HG03432 (cell line): Measurements from ENCODE around the gene OR13G1.
"Not testable (repeated sequence)": the region's sequence is repeated elsewhere in the genome, so short reads cannot be mapped to it uniquely, and the experiment has no call there.

Experiments used
- ATAC-seq: cut with Tn5 transposase; IDR thresholded peaks from one replicate; pipeline ENCODE4 v1.9.1; 2021; ENCODE audit warnings: mild to moderate bottlenecking, moderate library complexity; ENCODE audit not compliant: unreplicated experiment

The OR13G1 gene, protein sequence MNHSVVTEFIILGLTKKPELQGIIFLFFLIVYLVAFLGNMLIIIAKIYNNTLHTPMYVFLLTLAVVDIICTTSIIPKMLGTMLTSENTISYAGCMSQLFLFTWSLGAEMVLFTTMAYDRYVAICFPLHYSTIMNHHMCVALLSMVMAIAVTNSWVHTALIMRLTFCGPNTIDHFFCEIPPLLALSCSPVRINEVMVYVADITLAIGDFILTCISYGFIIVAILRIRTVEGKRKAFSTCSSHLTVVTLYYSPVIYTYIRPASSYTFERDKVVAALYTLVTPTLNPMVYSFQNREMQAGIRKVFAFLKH

DNA sequence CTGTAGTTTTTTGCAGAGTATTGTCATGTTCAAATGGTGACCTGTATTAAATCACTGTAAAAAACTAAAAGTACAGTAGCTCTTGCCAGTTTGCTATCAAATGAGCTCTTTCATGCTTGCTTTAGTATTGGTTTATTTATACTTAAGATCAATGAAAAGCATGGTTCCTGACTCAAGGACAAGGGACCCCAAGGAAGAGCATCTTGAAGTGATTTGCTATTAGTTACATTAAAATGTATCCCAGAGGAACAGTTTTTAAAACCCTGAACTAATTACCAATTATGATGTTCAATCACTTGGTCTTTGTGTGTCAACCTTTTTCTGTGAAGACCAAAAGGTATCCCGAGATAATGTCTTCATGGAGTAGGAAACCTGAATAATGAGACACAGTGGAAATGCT, at the start of gene OR13G1:
OR13G1 (minus strand) TSS at position 101 of the 400 bp plus-strand sequence. CDS start 6,698 bp downstream, outside the sequence.
- ATAC-seq: no peak

DNA sequence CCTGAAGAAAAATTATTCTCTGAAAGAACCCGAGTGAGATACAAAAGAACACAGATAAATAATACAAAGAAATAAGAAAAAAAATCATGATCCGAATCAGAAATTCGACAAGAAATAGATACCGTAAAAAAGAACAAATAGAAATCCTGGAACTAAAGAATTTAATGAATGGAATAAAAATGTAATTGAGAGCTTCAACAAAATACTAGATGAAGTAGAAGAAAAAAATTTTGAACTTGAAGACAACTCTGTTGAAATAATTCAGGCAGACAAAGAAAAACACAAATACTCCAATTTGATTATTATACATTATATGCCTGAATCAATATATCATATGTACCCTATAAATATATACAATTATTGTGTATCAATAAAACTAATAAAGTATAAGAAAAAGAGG, 41.7 kb upstream of the OR13G1 start:
- no peak for ATAC-seq

DNA sequence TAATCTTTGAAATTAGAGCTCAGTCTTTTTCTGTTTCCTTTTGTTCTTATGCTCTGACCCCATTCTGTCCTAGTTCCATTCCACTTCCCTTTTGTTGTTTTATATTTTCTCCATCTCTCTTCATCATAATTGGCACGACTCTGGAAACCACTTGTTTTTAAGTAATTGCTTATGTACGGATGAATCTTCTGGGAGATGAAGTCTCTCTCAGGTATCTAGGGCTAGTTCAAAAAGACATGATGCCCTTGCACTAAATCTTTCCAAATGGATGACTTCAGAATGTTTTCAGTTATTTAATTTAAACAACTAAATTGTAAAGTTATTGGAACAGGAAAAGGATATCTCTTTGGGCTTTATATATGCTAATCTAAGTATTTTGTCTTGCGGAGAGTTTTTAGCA, 37.0 kb upstream of the OR13G1 start, which contains the start of gene OR6F1:
OR6F1 (minus strand) TSS at position 101 of the 400 bp plus-strand sequence. CDS start 3,891 bp downstream, outside the sequence.
- no peak for ATAC-seq

DNA sequence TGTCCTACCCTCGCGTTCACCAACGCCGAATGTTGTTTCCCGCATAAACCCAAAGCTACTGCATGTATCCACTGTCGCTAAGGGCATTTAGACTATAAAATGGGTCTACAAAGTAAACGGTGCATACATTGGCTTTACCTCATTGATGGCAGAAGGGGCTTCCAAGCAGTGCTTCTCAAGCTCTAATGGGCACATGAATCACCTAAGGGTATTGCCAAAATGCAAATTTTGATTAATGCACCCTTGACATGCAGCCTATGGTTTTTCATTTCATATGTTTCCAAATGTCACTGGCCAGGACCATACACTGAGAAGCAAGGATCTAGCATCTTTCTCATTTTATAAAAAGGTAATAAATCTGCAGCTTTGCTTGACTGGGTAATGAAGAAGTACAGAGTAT, 34.2 kb upstream of the OR13G1 start:
- ATAC-seq: no peak

DNA sequence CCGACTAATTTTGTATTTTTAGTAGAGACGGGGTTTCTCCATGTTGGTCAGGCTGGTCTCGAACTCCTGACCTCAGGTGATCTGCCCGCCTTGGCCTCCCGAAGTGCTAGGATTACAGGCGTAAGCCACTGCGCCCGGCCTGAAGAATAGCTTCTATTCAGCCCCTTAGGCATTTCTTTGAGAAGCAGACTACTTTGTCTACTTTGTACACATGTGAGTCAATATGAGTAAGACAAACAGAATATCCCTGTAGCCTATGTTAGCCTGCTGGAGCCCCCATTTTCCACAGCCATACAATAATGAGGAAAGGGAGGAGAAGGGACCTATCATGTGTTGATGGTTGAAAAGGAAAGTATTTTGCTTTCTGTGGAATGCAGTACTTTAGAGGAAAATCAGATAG, 31.1 kb upstream of the OR13G1 start:
- ATAC-seq: not testable (repeated sequence)

DNA sequence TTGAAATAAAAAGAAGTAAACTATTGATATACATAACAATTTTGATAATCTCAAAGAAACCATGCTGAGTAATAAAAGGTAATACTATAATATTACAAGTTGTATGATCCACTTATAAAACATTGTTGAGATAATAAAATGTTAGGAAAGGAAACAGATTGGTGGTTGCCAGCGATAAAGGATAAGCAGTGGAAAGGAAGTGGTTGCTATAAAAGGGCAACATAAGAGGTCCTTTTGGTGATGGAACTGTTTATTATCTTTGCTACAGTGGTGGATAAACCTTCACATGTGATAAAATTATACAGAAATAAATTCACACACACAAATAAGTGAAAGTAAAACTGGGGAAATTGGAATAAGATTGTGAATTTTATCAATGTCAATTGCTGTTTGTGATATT, 21.8 kb upstream of the OR13G1 start:
- ATAC-seq: no peak

DNA sequence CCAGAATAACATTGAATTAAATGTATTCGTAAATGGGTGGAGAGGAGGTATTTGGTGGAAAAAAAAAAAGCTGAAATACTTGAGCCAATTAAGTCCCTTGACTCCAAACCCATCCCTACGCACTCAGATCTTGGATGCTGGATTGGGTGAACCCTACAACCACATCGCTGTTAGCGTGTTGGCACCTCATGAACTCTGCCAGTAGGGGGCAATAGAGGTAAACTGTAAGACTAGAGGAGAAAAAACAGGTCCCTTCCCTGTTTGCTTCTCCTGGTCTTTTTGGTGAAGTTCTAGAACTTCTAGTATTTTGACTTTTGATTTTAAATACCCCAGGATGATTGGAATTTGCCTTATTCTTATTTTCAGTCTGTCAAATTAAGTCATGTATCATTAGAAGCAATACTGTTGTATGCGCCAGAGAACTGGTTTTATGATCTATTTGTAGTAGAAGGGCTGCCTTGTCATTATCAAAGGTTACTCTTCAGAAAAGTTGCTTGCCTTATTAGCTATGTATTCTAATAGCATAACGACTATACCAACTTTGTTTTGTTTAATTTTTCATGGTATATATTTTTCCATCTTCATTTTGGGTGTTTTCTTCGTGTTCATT, 1.9 kb upstream of the OR13G1 start:
- ATAC-seq: peak; percentile 91

DNA sequence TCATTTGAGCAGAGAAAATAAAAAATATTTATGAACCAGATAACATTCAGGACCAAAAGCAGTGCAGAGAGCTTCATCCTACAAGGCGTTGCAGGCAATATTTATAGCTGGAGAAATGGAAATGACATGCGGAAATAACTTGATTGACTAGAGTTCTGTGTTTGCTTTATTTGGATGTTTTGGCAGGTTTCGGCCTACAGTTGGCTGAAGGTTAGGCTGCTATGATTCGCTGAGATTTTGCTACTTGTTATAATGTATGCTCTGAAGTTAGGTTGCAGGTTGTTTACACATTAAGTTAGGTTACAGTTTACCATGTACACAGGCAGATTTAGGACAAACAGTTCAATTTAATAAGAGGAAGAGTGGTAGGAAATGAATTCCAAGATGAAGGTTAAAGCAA, 632 bp upstream of the OR13G1 start:
- ATAC-seq: no peak

DNA sequence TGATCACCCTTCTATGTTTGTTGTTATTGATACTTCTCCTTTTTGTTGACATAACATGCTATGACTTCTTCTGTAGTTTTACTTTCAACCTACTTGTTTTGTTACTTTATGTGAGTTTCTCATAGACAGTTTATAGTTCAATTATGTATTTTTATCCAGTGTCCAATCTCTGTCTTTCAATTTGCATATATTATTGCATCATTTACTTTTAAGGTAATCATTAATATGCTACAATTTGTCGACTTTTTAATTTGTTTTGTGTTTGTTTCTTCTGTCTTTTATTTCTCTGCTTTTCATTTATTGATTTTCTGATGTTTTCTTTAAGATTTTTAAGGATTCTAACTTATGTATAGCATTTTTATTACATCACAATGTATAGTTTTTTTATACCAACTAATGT, 10.3 kb downstream of the OR13G1 start:
- no peak for ATAC-seq

DNA sequence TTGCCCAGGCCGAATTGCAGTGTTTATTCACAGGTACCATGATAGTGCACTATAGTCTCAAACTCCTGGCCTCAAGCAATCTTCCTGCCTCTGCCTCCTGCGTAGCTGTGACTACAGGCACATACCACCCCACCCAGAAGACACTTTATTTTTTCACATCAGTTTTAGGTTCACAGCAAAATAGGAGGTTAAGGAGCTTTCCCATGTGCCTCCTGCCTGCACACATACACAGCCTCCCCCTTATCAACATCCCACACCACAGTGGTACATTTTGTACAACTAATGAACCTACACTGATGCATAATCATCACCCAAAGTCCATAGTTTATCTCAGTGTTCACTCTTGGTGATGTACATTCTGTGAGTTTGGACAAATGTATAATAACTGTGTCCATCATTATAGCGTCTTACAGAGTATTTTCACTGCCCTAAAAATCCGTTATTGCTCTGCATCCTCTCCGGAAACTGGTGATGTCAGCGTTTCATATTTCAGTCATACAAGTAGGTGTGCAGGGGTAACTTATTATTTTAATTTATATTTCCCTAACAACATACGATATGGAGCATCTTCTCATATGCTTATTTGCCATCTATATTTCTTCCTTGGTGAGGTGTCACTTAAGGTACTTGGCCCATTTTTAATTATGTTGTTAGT, 23.2 kb downstream of the OR13G1 start:
- no peak for ATAC-seq

DNA sequence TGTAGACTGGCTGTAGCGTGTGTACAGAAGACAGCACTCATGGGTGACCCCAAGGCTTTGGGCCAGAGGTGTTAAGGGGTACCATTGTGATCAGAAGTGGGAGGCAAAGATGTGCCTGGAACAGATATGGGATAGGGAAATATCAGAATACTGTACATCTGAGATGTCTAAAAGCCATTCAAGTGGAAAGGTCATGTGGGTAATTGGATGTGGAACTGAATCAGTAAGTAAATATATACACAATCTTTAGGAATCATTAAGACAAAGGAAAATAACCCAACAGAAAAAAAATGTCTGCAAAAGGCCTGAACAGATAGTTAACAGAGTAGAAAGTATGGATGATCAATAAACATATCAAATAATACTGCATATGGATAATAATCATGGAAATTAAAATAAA, 26.5 kb downstream of the OR13G1 start:
- no peak for ATAC-seq

DNA sequence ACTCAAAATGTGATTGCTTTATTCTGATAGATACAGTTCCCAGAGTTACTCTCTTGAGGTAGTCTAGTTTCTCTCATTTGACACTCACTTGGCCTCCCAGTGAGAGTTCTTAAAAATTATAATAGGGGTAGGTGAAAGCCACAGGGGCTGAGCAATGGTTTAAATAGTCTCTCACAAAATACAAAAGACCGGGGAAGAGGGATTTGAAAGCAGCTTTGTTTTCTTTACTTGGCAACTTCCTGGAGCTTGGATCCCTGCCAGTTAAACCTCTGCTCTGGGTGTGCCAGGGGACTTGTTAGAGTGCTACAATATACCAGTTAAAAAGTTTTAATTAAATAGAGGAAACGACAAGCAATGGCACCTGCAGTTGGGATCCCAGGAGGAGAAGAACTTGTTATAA, 31.7 kb downstream of the OR13G1 start:
- ATAC-seq: no peak

DNA sequence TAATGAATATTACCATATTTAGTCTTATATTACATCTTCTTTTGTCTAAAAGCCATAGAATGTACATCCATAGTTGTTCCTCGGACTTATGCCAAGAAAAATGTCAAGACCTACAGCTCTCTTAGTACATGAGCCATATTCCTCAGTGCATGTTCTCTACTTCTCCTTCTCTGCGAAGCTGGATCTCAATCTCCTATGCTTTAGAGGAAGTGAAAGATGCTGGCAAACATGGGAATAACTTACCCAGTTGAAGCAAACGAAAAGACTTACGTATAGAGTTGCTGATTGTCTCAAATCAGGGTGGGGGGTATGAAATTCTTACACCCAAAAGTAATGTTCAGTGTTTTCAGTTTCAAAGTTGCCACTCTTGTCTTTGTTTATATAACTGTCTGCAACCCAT, 32.7 kb downstream of the OR13G1 start:
- no peak for ATAC-seq

DNA sequence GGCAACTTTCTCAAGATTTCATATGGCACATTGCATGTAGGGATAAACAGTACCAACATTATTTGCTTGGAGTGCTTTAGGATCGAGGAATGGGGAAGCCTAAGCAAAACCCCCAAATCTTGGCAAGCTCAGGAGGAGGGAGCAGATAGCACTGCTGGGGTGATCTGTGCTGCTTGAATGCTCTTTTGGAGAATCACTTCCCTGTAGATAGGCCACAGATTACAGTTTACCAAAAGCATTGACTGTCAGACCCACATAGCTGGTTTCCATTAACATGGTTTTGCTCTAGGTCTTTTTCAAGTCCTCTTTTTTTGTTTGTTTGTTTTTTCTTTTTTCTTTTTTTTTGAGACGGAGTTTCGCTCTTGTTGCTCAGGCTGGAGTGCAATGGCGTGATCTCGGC, 36.8 kb downstream of the OR13G1 start:
- no peak for ATAC-seq

DNA sequence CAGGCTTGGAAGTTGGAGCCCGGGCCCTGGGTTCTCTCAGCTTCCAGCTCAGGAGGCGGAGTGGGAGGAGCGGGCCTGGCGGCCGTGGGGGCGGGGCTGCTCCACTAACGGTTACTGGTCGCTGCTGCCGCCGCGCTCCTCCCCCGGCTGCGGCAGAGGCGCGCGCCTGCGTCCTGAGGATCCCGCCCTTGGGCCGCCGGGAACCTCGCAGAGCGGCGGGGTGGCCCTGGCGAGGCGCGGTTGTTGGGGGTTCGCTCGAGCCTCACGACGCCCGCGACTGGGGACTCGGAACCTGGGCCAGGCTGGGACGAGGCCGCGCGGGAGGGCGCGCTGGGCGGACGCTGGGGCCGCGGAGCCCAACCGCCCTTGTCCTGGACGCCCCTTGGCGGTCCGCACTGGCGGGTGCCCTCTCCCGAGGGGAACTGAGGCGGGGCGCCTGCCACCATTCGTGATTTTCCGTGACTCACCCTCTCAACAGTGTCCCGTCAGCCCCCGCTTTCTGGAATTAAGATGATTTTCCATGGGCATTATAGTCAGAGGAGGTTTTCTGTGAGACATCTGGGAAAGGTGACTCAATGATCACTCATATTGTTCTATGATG, 40.1 kb downstream of the OR13G1 start:
- ATAC-seq: no peak

DNA sequence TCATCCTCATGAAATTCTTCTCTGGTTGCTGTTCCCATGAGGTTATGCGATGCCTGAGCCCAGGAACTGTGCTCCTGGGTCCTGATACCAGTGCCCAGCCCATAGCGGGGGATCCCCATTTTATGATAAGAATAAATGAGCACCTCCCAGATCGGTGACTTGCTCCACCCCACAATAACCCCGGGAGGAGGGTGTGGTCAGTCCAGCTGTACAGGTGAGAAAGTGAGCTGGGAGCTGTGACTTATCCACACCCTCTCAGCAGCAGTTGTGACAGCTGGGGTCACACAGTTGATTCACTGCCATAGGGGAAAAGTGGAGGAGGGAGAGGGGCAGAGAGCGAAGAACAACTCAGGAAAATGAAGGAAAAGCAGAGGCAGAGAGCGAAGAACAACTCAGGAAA, 40.8 kb downstream of the OR13G1 start:
- ATAC-seq: no peak

DNA sequence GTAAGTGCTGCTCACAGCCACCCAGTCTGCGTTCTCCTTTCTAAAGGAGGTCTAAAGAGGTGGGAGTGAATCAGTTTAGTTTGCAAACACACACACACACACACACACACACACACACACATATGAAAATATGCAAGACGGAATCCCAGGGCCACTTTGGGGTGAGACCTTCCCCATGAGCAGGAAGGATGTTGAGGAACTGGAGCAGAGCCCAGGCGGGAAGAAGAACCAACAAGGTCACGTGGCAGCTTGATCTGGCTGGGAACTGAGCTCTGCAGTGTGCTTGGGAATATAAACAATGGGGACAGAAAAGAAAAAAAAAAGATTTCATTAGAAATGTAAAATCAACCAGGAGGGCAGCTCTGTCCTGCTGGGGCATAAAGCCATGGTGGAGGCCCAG, 41.5 kb downstream of the OR13G1 start:
- ATAC-seq: no peak

DNA sequence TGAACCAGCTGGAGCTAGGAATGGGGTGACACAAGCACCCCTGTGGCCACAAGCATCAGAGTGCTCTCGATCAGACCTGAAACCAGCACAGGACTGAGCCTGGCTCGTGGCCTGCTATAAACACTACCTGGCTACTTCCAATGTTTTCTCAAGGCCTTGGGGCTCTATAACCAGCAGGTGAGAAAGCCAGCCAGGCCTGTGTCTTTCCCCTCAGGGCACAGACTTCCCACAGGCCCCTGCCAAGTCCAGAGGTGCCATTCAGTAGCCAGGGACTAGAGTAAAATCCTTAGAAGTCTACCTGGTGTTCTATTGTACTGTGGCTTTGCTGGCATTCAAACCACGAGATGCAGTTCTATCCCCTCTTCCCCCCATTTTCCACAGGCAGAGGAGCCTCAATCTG, 51.6 kb downstream of the OR13G1 start:
- ATAC-seq: no peak
